Brain microvascular endothelial cell (primary cell): ENCODE results near the gene CPT1A.

ENCODE experiments used
- DNase-seq: peaks from one replicate; pipeline ENCODE4 v3.0.0-alpha.2; 2020
- H3K27ac ChIP-seq: fragments of 250-450 bp; sonication (Bioruptor Pico); 2 replicates; pipeline ENCODE4 v1.5.1; 2020; ENCODE audit warnings: mild to moderate bottlenecking, moderate library complexity
- H3K27me3 ChIP-seq: fragments of 250-450 bp; sonication (Bioruptor Pico); replicated peaks from 2 replicates; pipeline ENCODE4 v1.5.1; 2020; ENCODE audit warnings: mild to moderate bottlenecking
- H3K36me3 ChIP-seq: fragments of 250-450 bp; sonication (Bioruptor Pico); replicated peaks from 2 replicates; pipeline ENCODE4 v1.5.1; 2020; ENCODE audit warnings: mild to moderate bottlenecking
- H3K4me3 ChIP-seq: 2 replicates; pipeline ENCODE4 v1.5.1; 2011; ENCODE audit warnings: low read depth, mild to moderate bottlenecking, control low read depth, low read length, moderate library complexity
- CTCF ChIP-seq: IDR thresholded peaks from 2 replicates; pipeline ENCODE4 v1.5.1; 2011; ENCODE audit warnings: low read depth, mild to moderate bottlenecking, moderate library complexity, low read length, control low read depth, inconsistent platforms; ENCODE audit errors: missing control alignments
- in situ Hi-C: cut with HindIII; loops from 2 replicates; pipeline ENCODE4 v1.10.0; 2017; ENCODE audit warnings: low sequenced_read_pairs, low pct_ligation_motif_present

CPT1A gene

GRCh38 chr11:68825571-68825970 lies 16.1 kb downstream of the CPT1A start:
- Histone ChIP-seq H3K36me3 (no peaks in the 10 kb centered on the region), H3K27ac (no peak overlapping the region), H3K4me3 (no peak overlapping the region), H3K27me3 (no peaks in the 10 kb centered on the region)
- TF ChIP-seq CTCF, result peak; percentile 22
- DNase-seq, result no peak
- in situ Hi-C loops, result no loop called here

GRCh38 chr11:68822546-68822945 lies 19.2 kb downstream of the CPT1A start:
- no peak for TF ChIP-seq CTCF
- Histone ChIP-seq H3K27me3 (no peaks in the 10 kb centered on the region), H3K27ac (no peak overlapping the region), H3K36me3 (no peaks in the 10 kb centered on the region), H3K4me3 (no peak overlapping the region)
- no peak for DNase-seq
- in situ Hi-C loops, result no loop called here

GRCh38 chr11:68821670-68822069 lies 20.0 kb downstream of the CPT1A start:
- TF ChIP-seq CTCF, result peak; percentile 43
- H3K27ac ChIP-seq, result no peak overlapping the region
- no peaks in the 10 kb centered on the region for H3K36me3 ChIP-seq
- DNase-seq, result no peak
- no peaks in the 10 kb centered on the region for H3K27me3 ChIP-seq
- in situ Hi-C loops, result no loop called here
- H3K4me3 ChIP-seq, result no peak overlapping the region

- no peak for DNase-seq
- TF ChIP-seq CTCF, result no peak
- Histone ChIP-seq H3K36me3 (no peaks in the 10 kb centered on the region), H3K4me3 (no peak overlapping the region), H3K27ac (no peak overlapping the region), H3K27me3 (no peaks in the 10 kb centered on the region)
- in situ Hi-C loops, result no loop called here
Measured at GRCh38 chr11:68819362-68819761, 22.4 kb downstream of the CPT1A start.

- in situ Hi-C loops, result no loop called here
- no peaks in the 10 kb centered on the region for H3K36me3 ChIP-seq
- no peak for DNase-seq
Measured at GRCh38 chr11:68818181-68818580, 23.5 kb downstream of the CPT1A start.

More at GRCh38 chr11:68818181-68818580, 23.5 kb downstream of the CPT1A start:
- H3K27ac ChIP-seq, result no peak overlapping the region
- H3K4me3 ChIP-seq, result no peak overlapping the region
- no peaks in the 10 kb centered on the region for H3K27me3 ChIP-seq
- TF ChIP-seq CTCF, result no peak
